Measurements from ENCODE around the gene WIZ. TPM values are rescaled to one million over a fixed set of nuclear protein-coding genes. Genes with fewer than 3 reads are reported as not detected.
"Not testable (repeated sequence)": the region's sequence is repeated elsewhere in the genome, so short reads cannot be mapped to it uniquely, and the experiment has no call there.

WIZ gene
- total and polyA plus RNA-seq, 7 donors: 7.8 to 49.6 (median 18.3) TPM

DNA sequence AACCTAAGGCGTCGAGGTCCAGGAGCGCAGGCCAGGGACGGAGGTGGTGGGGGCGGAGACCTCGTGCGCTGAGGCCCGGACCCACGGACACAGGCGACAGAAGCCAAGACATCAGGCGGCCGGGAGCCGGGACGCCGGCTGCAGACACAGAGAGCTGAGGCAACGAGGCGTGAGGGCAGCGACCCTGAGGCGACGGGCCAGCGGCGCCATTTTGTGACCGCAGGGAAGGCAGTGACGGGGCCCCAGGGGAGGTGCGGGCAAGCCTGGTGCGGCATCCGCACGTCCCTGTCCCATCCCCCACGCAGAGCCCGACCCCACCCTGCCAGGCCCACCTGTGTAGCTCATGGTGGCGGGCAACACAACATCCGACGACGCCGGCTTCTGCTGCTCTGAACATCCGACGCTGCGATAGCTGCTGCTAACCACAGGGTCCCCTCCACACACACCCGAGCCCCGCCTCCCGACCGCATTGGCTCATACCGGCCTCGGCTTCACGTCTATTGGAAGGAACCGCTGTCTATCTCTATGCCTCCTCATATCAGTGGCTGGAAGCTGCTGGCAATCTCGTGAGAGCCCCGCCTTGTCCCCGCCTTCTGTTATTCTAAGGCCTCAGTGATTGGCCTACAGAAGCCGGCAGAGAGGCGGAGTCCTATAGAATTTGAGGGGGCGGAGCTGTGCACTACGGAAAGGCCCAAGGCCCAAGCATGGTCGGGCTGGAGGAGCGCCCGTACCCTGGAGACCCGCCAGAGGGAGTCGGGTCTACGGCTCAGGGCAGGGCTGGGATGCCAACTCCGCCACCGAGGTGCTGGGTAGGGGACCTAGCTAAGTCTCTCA lies 31.0 kb downstream of the WIZ start, which contains the start of gene AKAP8L:
Gene AKAP8L, minus strand, starts transcription at position 410 of the 834 bp plus-strand sequence. Its CDS starts 65 bp downstream, at position 345.
- intact Hi-C loops (cut with DNase I): loop anchor here (1.0 to 5.0 kb wide), 4 partner anchors 14 to 86 kb away; partner anchors contain the start of genes AKAP8, BRD4 and WIZ
- Histone ChIP-seq H3K27me3 (no peaks in the 10 kb centered on the region), H3K27ac (peak within 1 kb of the TSS; percentile 85 to 94 (median 90)), H3K4me1 (peaks cover 0 to 48% (median 42%) of the 10 kb centered on the region in 4 donors), H3K36me3 (peaks cover 14 to 32% (median 17%) of the 10 kb centered on the region in 4 donors), H3K9me3 (peaks cover 0 to 2% (median 0%) of the 10 kb centered on the region in 4 donors), H3K4me3 (peak within 1 kb of the TSS; percentile 73 to 81 (median 78))
- TF ChIP-seq EP300 (IDR thresholded peaks at IDR 0.05) (no peak), POLR2A (IDR thresholded peaks at IDR 0.05) (peak; percentile 94 to 95), POLR2AphosphoS5 (IDR thresholded peaks at IDR 0.05) (peak; percentile 97 to 99 (median 98))
- TF ChIP-seq, protein P1, sequence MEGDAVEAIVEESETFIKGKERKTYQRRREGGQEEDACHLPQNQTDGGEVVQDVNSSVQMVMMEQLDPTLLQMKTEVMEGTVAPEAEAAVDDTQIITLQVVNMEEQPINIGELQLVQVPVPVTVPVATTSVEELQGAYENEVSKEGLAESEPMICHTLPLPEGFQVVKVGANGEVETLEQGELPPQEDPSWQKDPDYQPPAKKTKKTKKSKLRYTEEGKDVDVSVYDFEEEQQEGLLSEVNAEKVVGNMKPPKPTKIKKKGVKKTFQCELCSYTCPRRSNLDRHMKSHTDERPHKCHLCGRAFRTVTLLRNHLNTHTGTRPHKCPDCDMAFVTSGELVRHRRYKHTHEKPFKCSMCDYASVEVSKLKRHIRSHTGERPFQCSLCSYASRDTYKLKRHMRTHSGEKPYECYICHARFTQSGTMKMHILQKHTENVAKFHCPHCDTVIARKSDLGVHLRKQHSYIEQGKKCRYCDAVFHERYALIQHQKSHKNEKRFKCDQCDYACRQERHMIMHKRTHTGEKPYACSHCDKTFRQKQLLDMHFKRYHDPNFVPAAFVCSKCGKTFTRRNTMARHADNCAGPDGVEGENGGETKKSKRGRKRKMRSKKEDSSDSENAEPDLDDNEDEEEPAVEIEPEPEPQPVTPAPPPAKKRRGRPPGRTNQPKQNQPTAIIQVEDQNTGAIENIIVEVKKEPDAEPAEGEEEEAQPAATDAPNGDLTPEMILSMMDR (IDR thresholded peaks at IDR 0.05): peak; percentile 43 to 50 (median 46)
- DNase-seq: peak; percentile 100
- 0 to 1% methylated on average over 61 of the region's 61 CpGs for WGBS, 2 donors

DNA sequence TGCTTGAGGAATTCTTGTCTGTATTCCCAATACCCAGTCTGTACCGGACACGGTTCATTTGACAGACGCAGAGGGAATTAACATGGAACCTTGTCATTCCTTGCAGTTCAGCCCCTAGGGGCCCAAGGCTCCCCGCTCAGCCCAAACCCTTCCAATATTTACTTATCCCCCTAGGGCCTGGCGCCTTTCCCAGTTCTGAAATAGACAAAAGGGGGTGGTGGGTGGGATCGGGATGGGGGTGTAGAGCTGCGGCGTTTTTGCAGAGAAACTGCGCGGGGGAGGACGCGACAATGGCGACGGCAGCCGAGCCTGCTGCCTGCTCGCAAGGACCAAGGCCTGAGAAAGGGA lies 31.6 kb downstream of the WIZ start:
- intact Hi-C loops (cut with DNase I): loop anchor here (1.0 to 5.0 kb wide), 3 partner anchors 31 to 86 kb away; partner anchors contain the start of genes AKAP8, BRD4 and WIZ
- WGBS, 2 donors: 0 to 1% methylated on average over 16 of the region's 16 CpGs
- H3K4me3 ChIP-seq: peak overlapping the region; percentile 73 to 81 (median 78)
- DNase-seq: peak; percentile 78
- H3K9me3 ChIP-seq: peaks cover 0 to 2% (median 0%) of the 10 kb centered on the region in 4 donors
- peaks cover 0 to 54% (median 48%) of the 10 kb centered on the region in 4 donors for H3K4me1 ChIP-seq
- H3K36me3 ChIP-seq: peaks cover 8 to 26% (median 11%) of the 10 kb centered on the region in 4 donors
- H3K27ac ChIP-seq: peak overlapping the region; percentile 85 to 94 (median 90)
- no peaks in the 10 kb centered on the region for H3K27me3 ChIP-seq
- TF ChIP-seq, protein P1 (IDR thresholded peaks at IDR 0.05): no peak
- TF ChIP-seq POLR2AphosphoS5 (IDR thresholded peaks at IDR 0.05) (no peak), EP300 (IDR thresholded peaks at IDR 0.05) (no peak), POLR2A (IDR thresholded peaks at IDR 0.05) (no peak)

DNA sequence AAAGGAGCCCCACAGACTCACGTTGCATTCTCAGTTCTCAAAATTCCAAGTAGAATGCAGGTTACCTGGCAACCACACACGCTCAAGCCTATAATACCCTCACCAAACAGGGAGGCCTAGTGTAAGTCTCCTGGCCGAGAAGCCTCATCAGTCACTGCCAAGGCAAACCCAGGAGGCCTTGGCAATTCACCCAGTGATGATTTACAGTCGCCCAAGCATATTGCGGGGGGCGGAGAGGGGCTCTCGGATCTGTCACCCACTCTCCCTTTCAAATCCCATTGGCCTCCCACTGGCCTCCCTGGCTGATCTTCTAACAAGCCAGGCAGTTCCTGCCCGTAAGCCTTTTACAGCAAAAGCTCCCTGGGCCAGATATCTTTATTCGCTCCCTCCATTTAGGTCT lies 32.1 kb downstream of the WIZ start:
- DNase-seq: no peak
- intact Hi-C loops (cut with DNase I): loop anchor here (1.0 to 5.0 kb wide), 3 partner anchors 31 to 85 kb away; partner anchors contain the start of genes AKAP8, BRD4 and WIZ

DNA sequence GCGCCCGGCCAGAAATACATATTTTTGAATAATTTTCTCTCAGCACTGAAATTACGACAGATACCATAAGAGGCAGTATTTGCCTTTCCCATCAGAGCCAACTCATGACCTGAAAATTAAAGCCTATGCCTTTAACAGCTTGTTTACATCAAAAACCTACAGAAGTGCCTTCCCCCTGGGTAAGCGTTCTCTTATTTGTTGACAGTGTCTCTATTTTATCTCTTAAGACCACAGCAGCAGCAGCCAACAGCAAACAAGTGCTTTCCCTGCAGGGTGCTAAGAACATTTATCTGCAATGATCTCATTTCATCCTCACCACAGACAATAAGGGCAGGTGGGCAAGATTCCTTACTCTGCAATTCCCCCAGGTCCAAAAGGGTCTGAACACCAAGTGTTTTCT lies 36.9 kb downstream of the WIZ start:
- no peak overlapping the region for H3K4me3 ChIP-seq

More for the DNA sequence above, 32.1 kb downstream of the WIZ start:
- no peaks in the 10 kb centered on the region for H3K9me3 ChIP-seq
- H3K4me1 ChIP-seq: peaks cover 0 to 59% (median 53%) of the 10 kb centered on the region in 4 donors
- H3K4me3 ChIP-seq: peak overlapping the region; percentile 73 to 81 (median 78)
- H3K27me3 ChIP-seq: no peaks in the 10 kb centered on the region
- H3K27ac ChIP-seq: peak overlapping the region; percentile 85 to 94 (median 90)
- no peak for TF ChIP-seq POLR2AphosphoS5 (IDR thresholded peaks at IDR 0.05)
- no peak for TF ChIP-seq POLR2A (IDR thresholded peaks at IDR 0.05)
- TF ChIP-seq EP300 (IDR thresholded peaks at IDR 0.05): no peak
- TF ChIP-seq, protein P1 (IDR thresholded peaks at IDR 0.05): no peak
- 5 to 18% methylated on average over 9 of the region's 9 CpGs for WGBS, 2 donors
- peaks cover 3 to 21% (median 6%) of the 10 kb centered on the region in 4 donors for H3K36me3 ChIP-seq

DNA sequence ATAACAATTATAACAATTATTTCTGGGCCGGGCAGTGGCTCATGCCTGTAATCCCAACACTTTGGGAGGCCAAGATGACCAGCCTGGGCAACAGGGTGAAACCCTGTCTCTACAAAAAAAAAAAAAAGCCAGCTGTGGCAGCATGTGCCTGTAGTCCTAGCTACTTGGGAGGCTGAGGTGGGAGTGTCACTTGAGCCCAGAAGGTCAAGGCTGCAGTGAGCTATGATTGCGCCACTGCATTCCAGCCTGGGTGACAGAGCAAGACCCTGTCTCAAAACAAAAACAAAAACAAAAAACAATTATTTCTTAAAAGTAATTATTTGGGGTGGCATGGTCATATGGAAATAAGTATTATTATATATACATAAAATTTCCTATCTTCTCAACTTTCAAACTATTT lies 38.4 kb downstream of the WIZ start:
- H3K4me3 ChIP-seq; H3K27me3 ChIP-seq; intact Hi-C loops (cut with DNase I); H3K9me3 ChIP-seq; DNase-seq: not testable (repeated sequence)
- H3K36me3 ChIP-seq: peaks cover 0 to 37% (median 3%) of the 10 kb centered on the region in 4 donors
- 87 to 88% methylated on average over 2 of the region's 2 CpGs for WGBS, 2 donors
- H3K4me1 ChIP-seq: peaks cover 0 to 87% (median 81%) of the 10 kb centered on the region in 4 donors
- peak overlapping the region in 3 of 4 donors; percentile 34 to 39 (median 37) for H3K27ac ChIP-seq

More for the DNA sequence above, 36.9 kb downstream of the WIZ start:
- Histone ChIP-seq H3K4me1 (peaks cover 0 to 88% (median 85%) of the 10 kb centered on the region in 4 donors), H3K27ac (peak overlapping the region; percentile 34 to 65 (median 50)), H3K36me3 (peaks cover 0 to 33% (median 3%) of the 10 kb centered on the region in 4 donors), H3K9me3 (no peaks in the 10 kb centered on the region), H3K27me3 (no peaks in the 10 kb centered on the region)
- DNase-seq: no peak
- no peak for TF ChIP-seq EP300 (IDR thresholded peaks at IDR 0.05)
- TF ChIP-seq, protein P1 (IDR thresholded peaks at IDR 0.05): no peak
- TF ChIP-seq POLR2A (IDR thresholded peaks at IDR 0.05): no peak
- no peak for TF ChIP-seq POLR2AphosphoS5 (IDR thresholded peaks at IDR 0.05)
- 73 to 81% methylated on average over 4 of the region's 4 CpGs for WGBS, 2 donors
- intact Hi-C loops (cut with DNase I): no loop called here
